ENCODE data around the gene MED13L.

The MED13L gene

GRCh38 chr12:115930336-115930735 lies 347.2 kb downstream of the MED13L start:
- no peak for DNase-seq

- DNase-seq: no peak
Measured at GRCh38 chr12:115926037-115926670, 351.3 kb downstream of the MED13L start.

- DNase-seq: no peak
Measured at GRCh38 chr12:115923851-115924250, 353.6 kb downstream of the MED13L start.

GRCh38 chr12:115922952-115923564 lies 354.4 kb downstream of the MED13L start:
- no peak for DNase-seq

- DNase-seq: no peak
Measured at GRCh38 chr12:115920395-115921183, 356.9 kb downstream of the MED13L start.

- DNase-seq: no peak
Measured at GRCh38 chr12:115918763-115919162, 358.7 kb downstream of the MED13L start.

GRCh38 chr12:115916910-115917668 lies 360.4 kb downstream of the MED13L start:
- DNase-seq: peak; percentile 82

GRCh38 chr12:115914122-115914521 lies 363.4 kb downstream of the MED13L start:
- no peak for DNase-seq

- DNase-seq: no peak
Measured at GRCh38 chr12:115912440-115912839, 365.1 kb downstream of the MED13L start.

- no peak for DNase-seq
Measured at GRCh38 chr12:115911360-115911759, 366.1 kb downstream of the MED13L start.

GRCh38 chr12:115910057-115910456 lies 367.4 kb downstream of the MED13L start:
- no peak for DNase-seq

Measured in NCI-H1105 (cell line).